NT2/D1 (cell line): ENCODE measurements around the gene TXNDC2.

ENCODE experiments used
- SUZ12 ChIP-seq: IDR thresholded peaks from 2 replicates; pipeline ENCODE4 v1.6.1; 2011; ENCODE audit not compliant: insufficient read length, insufficient read depth; ENCODE audit errors: extremely low read depth
- YY1 ChIP-seq: IDR thresholded peaks from 2 replicates; pipeline ENCODE4 v1.6.1; 2011; ENCODE audit not compliant: insufficient read length, insufficient read depth
- ZNF274 ChIP-seq: IDR thresholded peaks from 2 replicates; pipeline ENCODE4 v1.6.1; 2011; ENCODE audit warnings: mild to moderate bottlenecking, low read depth, low read length

GRCh38 chr18:9886005-9886348, 204 bp downstream of the TXNDC2 start:
- TF ChIP-seq YY1 (no peak), SUZ12 (no peak), ZNF274 (no peak)
